Upper lobe of left lung (tissue), 6 donors: ENCODE data around the gene ITGAL. TPM values are rescaled to one million over a fixed set of nuclear protein-coding genes. Genes with fewer than 3 reads are reported as not detected.
"Not testable (repeated sequence)": the region's sequence is repeated elsewhere in the genome, so short reads cannot be mapped to it uniquely, and the experiment has no call there.

ENCODE experiments used
- ATAC-seq, 2 donors: fragments of 200-7000 bp; cut with Tn5 transposase; one replicate each; pipeline ENCODE4 v1.9.1; 2022; ENCODE audit warnings: mild to moderate bottlenecking in 2 of 2, moderate library complexity in 2 of 2; ENCODE audit not compliant: low FRiP score in 2 of 2
- DNase-seq, 2 donors: peaks; one replicate each; pipeline ENCODE4 v3.0.0-alpha.2; 2019 to 2020
- H3K27ac ChIP-seq, 4 donors: fragments of 200-600 bp; sonication (generic); one replicate each; pipeline ENCODE4 v1.5.1; 2016 to 2019
- H3K27me3 ChIP-seq, 4 donors: fragments of 200-600 bp; sonication (generic); one replicate each; pipeline ENCODE4 v1.5.1; 2017 to 2019
- H3K36me3 ChIP-seq, 4 donors: fragments of 200-600 bp; sonication (generic); one replicate each; pipeline ENCODE4 v1.5.1; 2016 to 2019
- H3K4me1 ChIP-seq, 4 donors: fragments of 200-600 bp; sonication (generic); one replicate each; pipeline ENCODE4 v1.5.1; 2018 to 2019
- H3K4me3 ChIP-seq, 4 donors: fragments of 200-600 bp; sonication (generic); one replicate each; pipeline ENCODE4 v1.5.1; 2017 to 2019; ENCODE audit warnings: mild to moderate bottlenecking in 2 of 4, moderate library complexity in 1 of 4
- H3K9me3 ChIP-seq, 4 donors: fragments of 200-600 bp; sonication (generic); one replicate each; pipeline ENCODE4 v1.5.1; 2018 to 2019
- CTCF ChIP-seq, 6 experiments: fragments of 450-650 bp in 4 of 6; fragments of 200-600 bp in 2 of 6; sonication (generic) in 2 of 6; IDR thresholded peaks; one replicate each; pipeline ENCODE4 v1.5.1; 2016 to 2019; ENCODE audit warnings: antibody characterized with exemption in 6 of 6
- EP300 ChIP-seq, 4 donors: sonication (generic); formaldehyde crosslinking; IDR thresholded peaks; one replicate each; pipeline ENCODE4 v1.5.1; 2017; ENCODE audit warnings: antibody characterized with exemption in 4 of 4, control low read depth in 2 of 4
- POLR2A ChIP-seq, 4 donors: fragments of 450-650 bp; IDR thresholded peaks; one replicate each; pipeline ENCODE4 v1.5.1; 2016 to 2017; ENCODE audit warnings: antibody characterized with exemption in 4 of 4, mild to moderate bottlenecking in 2 of 4
- POLR2AphosphoS5 ChIP-seq, 2 donors: sonication (generic); formaldehyde crosslinking; IDR thresholded peaks; one replicate each; pipeline ENCODE4 v1.5.1; 2017; ENCODE audit warnings: antibody characterized with exemption in 2 of 2
- WGBS, 2 donors: methylation state at CpG; one replicate each; pipeline ENCODE4 v1.1.5; 2017 to 2018; 5-methylcytosine and 5-hydroxymethylcytosine counted together
- total RNA-seq, 6 donors: library from RNA; depleted of rRNA in 4 of 6; stranded (reverse); fragments of >200 nt in 4 of 6; gene quantifications; one replicate each; pipeline versions ENCODE4 v1.1.0 to v1.2.1, GENCODE V29; 2016 to 2021
- donor health status: DM: no; HTN: no; CAD: no; lungs with moderate emphysema.
- donor health status: DM: no; HTN: yes; CAD: no; lungs with severe emphysema.

ITGAL gene
- total RNA-seq, 6 donors from 2014 or later, result 22.8 to 138 (median 67.0) TPM

- Histone ChIP-seq H3K4me1 (peaks cover 15 to 37% (median 22%) of the 10 kb centered on the region in 4 donors), H3K9me3 (no peaks in the 10 kb centered on the region), H3K27ac (peak overlapping the region; percentile 92 to 98 (median 95)), H3K4me3 (peak overlapping the region; percentile 38 to 83 (median 76)), H3K27me3 (no peaks in the 10 kb centered on the region), H3K36me3 (peaks cover 0 to 23% (median 14%) of the 10 kb centered on the region in 4 donors)
- TF ChIP-seq POLR2A (IDR thresholded peaks at IDR 0.05), result peak in 1 of 4 donors; percentile 11
- no peak for TF ChIP-seq EP300 (IDR thresholded peaks at IDR 0.05)
- TF ChIP-seq POLR2AphosphoS5 (IDR thresholded peaks at IDR 0.05), result no peak
- peak in 5 of 6 experiments; percentile 29 to 68 (median 62) for TF ChIP-seq CTCF (IDR thresholded peaks at IDR 0.05)
- 27 to 30% methylated on average over 12 of the region's 12 CpGs for WGBS, 2 donors
- ATAC-seq, result peak; percentile 87
- peak; percentile 73 to 88 for DNase-seq
These were observed 63.2 kb downstream of the ITGAL start for GRCh38 chr16:30535777-30536190.

DNA sequence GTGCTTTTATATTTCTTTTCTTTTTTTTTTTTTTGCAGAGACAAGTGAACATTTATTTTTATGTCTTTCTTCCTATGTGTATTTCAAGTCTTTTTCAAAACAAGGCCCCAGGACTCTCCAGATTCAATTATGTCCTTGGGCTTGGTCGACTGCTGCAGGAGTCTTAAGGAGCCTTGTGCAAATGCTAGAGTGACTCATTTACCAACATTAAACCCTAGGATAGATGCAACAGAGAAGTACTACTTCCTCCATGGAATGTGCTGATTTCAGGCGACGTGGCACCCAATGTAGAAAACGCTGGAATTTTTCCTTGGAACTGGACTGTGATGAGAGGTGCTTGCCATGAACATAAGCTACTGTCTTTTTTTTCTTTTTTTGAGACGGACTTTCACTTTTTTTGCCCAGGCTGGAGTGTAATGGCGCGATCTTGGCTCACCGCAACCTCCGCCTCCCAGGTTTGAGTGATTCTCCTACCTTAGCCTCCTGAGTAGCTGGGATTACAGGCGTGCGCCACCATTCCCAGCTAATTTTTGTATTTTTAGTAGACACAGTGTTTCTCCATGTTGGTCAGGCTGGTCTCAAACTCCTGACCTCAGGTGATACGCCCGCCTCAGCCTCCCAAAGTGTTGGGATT is 64.0 kb downstream of the ITGAL start:
- Histone ChIP-seq H3K36me3 (peaks cover 0 to 16% (median 13%) of the 10 kb centered on the region in 4 donors), H3K4me1 (peaks cover 15 to 37% (median 22%) of the 10 kb centered on the region in 4 donors), H3K27ac (peak overlapping the region in 2 of 4 donors; percentile 96 to 98)
- not testable (repeated sequence) for H3K4me3 ChIP-seq, DNase-seq, H3K27me3 ChIP-seq, ATAC-seq, H3K9me3 ChIP-seq
- 88 to 92% methylated on average over 13 of the region's 13 CpGs for WGBS, 2 donors

GRCh38 chr16:30539000-30539964 is 66.7 kb downstream of the ITGAL start:
- ATAC-seq, result no peak
- no peak for TF ChIP-seq EP300 (IDR thresholded peaks at IDR 0.05)
- TF ChIP-seq POLR2A (IDR thresholded peaks at IDR 0.05), result no peak
- no peak for TF ChIP-seq POLR2AphosphoS5 (IDR thresholded peaks at IDR 0.05)
- no peak for TF ChIP-seq CTCF (IDR thresholded peaks at IDR 0.05)
- H3K27me3 ChIP-seq, result no peaks in the 10 kb centered on the region
- no peaks in the 10 kb centered on the region for H3K36me3 ChIP-seq
- H3K4me3 ChIP-seq, result no peak overlapping the region
- no peak for DNase-seq
- peaks cover 6 to 18% (median 9%) of the 10 kb centered on the region in 4 donors for H3K4me1 ChIP-seq
- whole genome bisulfite sequencing, 2 donors, result 71 to 88% methylated on average over 8 of the region's 8 CpGs
- no peaks in the 10 kb centered on the region for H3K9me3 ChIP-seq
- no peak overlapping the region for H3K27ac ChIP-seq

DNA sequence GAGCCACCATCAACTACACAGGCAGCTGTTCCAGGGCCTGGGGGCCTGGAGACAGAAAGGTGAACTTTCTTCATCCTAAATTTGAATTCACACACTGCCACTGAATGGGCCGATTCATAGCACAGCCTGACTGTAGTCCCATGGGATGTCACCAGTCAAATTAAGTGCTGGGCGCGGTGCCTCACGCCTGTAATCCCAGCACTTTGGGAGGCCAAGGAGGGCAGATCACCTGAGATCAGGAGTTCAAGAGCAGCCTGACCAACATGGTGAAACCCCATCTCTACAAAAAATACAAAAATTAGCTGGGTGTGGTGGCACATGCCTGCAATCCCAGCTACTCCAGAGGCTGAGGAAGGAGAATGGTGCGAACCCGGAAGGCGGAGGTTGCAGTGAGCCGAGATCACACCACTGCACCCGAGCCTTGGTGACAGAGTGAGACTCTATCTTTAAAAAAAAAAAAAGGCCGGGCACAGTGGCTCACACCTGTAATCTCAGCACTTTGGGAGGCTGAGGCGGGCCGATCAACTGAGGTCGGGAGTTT is 67.5 kb downstream of the ITGAL start:
- H3K27ac ChIP-seq, ATAC-seq, H3K27me3 ChIP-seq, DNase-seq, H3K4me3 ChIP-seq, H3K9me3 ChIP-seq, H3K36me3 ChIP-seq: not testable (repeated sequence)
- H3K4me1 ChIP-seq, result peaks cover 6 to 16% (median 9%) of the 10 kb centered on the region in 4 donors
- WGBS, 2 donors, result 92 to 93% methylated on average over 13 of the region's 13 CpGs

DNA sequence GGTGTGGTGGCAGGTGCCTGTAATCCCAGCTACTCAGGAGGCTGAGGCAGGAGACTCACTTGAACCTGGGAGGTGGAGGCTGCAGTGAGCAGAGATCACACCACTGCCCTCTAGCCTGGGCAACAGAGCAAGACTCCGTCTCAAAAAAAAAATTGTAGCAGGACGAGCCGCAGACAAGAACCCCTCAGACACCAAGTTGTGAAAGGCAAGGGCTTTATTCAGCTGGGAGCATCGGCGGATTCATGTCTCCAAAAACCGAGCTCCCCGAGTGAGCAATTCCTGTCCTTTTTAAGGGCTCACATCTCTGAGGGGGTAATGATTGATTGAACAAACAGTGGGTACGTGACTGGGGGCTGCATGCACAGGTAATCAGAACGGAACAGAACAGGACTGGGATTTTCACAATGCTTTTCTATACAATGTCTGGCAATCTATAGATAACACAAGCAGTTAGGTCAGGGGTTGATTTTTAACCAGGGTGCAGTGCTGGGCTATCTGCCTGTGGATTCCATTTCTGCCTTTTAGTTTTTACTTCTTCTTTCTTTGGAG is 68.4 kb downstream of the ITGAL start:
- H3K27me3 ChIP-seq, ATAC-seq, DNase-seq, H3K4me3 ChIP-seq, H3K9me3 ChIP-seq, H3K4me1 ChIP-seq, H3K27ac ChIP-seq, H3K36me3 ChIP-seq: not testable (repeated sequence)
- WGBS, 2 donors, result 67 to 81% methylated on average over 9 of the region's 9 CpGs
